Keratinocyte (primary cell): ENCODE measurements around the gene LRP10.

Source experiments
- EZH2 ChIP-seq: IDR thresholded peaks from one replicate; pipeline ENCODE4 v1.6.1; 2012; ENCODE audit warnings: inconsistent platforms, mild to moderate bottlenecking, low read length, moderate library complexity
- TF ChIP-seq, protein P1 (sequence below), 3 experiments: IDR thresholded peaks in 1 of 3; conservative IDR thresholded peaks in 1 of 3; optimal IDR thresholded peaks in 1 of 3; 2 replicates in 2 of 3; 3 replicates in 1 of 3; pipeline versions ENCODE3 to v1.5.1; 2011; ENCODE audit warnings: low read length in 3 of 3, mild to moderate bottlenecking in 3 of 3, moderate library complexity in 2 of 3, control low read depth in 1 of 3, inconsistent platforms in 1 of 3; ENCODE audit not compliant: insufficient read depth in 2 of 3; ENCODE audit errors: extremely low read depth in 1 of 3

DNA sequence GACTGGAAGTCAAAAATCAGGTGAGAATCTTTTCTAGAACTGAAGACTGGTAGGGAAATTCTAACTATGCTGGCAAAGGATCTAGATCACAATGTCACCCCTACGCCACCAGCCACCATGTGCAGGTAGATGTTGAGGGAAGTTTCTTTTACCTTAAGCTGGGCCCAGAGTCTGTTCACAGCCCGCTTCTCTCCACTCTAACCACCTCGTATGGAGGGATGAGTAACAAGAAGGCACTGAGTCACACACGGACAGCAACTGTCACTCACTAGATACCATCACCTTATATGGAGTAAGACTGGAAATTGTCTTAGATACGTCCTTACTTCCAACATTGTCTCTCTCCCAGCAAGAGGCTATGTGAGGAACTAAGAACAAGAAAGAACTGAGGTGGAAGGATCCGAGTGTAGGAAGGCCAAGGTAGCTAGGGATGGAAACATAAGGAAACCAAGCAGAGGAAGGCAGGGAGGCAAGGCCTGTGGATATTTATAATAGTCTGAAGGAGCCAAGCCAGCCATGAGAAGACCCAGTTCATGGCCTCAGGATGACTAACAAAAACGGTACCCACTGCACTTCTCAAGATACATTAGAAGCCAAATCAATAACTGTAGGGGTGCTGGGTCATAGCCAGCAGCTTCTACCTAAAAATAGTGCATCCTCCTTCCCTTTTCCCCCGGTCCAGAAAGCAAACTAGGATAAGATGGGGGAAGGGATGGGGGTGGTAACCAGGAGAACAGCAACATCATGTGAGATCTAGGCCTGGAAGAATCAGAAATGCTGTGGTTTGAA is 27.0 kb downstream of the LRP10 start:
- TF ChIP-seq EZH2, result no peak
- TF ChIP-seq, protein P1, sequence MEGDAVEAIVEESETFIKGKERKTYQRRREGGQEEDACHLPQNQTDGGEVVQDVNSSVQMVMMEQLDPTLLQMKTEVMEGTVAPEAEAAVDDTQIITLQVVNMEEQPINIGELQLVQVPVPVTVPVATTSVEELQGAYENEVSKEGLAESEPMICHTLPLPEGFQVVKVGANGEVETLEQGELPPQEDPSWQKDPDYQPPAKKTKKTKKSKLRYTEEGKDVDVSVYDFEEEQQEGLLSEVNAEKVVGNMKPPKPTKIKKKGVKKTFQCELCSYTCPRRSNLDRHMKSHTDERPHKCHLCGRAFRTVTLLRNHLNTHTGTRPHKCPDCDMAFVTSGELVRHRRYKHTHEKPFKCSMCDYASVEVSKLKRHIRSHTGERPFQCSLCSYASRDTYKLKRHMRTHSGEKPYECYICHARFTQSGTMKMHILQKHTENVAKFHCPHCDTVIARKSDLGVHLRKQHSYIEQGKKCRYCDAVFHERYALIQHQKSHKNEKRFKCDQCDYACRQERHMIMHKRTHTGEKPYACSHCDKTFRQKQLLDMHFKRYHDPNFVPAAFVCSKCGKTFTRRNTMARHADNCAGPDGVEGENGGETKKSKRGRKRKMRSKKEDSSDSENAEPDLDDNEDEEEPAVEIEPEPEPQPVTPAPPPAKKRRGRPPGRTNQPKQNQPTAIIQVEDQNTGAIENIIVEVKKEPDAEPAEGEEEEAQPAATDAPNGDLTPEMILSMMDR (optimal IDR thresholded peaks at IDR 0.05 in 1 of 3, IDR thresholded peaks at IDR 0.05 in 1 of 3, conservative IDR thresholded peaks at IDR 0.05 in 1 of 3; ENCODE audit: extremely low read depth in 1 of 3, insufficient read depth in 2 of 3, low read length in 3 of 3), result no peak
